Transverse colon (tissue), 3 donors: ENCODE measurements around the gene WIPF2.

Source experiments
- EP300 ChIP-seq: sonication (generic); formaldehyde crosslinking; IDR thresholded peaks from one replicate; pipeline ENCODE4 v1.6.1; 2017; ENCODE audit warnings: antibody characterized with exemption, low read depth
- POLR2A ChIP-seq: fragments of 450-650 bp; IDR thresholded peaks from one replicate; pipeline ENCODE4 v1.6.1; 2016; ENCODE audit warnings: antibody characterized with exemption, mild to moderate bottlenecking, moderate library complexity
- TF ChIP-seq, protein P1 (sequence below), 5 experiments: fragments of 200-600 bp in 3 of 5; fragments of 450-650 bp in 2 of 5; sonication (generic) in 3 of 5; IDR thresholded peaks; 1 replicate in 2 of 5; 2 replicates in 3 of 5; pipeline ENCODE4 v1.5.1; 2016 to 2017; ENCODE audit warnings: antibody characterized with exemption in 5 of 5, inconsistent platforms in 3 of 5, mild to moderate bottlenecking in 2 of 5, moderate library complexity in 1 of 5

DNA sequence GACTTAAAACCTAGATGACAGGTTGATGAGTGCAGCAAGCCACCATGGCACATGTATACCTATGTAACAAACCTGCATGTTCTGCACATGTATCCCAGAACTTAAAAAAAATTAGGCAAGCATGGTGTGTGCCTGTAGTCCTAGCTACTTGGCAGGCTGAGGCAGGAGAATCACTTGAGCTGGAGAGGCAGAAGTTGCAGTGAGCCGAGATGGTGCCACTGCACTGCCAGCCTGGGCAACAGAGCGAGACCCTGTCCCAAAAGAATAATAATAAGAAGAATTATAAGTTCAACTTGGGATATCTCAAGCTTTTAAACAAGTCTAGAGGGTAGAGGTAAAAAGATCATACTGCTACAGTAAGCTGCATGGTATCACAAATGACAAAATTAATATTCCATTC lies 78.4 kb downstream of the WIPF2 start:
- no peak for TF ChIP-seq POLR2A
- TF ChIP-seq, protein P1, sequence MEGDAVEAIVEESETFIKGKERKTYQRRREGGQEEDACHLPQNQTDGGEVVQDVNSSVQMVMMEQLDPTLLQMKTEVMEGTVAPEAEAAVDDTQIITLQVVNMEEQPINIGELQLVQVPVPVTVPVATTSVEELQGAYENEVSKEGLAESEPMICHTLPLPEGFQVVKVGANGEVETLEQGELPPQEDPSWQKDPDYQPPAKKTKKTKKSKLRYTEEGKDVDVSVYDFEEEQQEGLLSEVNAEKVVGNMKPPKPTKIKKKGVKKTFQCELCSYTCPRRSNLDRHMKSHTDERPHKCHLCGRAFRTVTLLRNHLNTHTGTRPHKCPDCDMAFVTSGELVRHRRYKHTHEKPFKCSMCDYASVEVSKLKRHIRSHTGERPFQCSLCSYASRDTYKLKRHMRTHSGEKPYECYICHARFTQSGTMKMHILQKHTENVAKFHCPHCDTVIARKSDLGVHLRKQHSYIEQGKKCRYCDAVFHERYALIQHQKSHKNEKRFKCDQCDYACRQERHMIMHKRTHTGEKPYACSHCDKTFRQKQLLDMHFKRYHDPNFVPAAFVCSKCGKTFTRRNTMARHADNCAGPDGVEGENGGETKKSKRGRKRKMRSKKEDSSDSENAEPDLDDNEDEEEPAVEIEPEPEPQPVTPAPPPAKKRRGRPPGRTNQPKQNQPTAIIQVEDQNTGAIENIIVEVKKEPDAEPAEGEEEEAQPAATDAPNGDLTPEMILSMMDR (IDR thresholded peaks at IDR 0.05) = no peak
- no peak for TF ChIP-seq EP300
